ENCODE data around the gene CCN5. TPM values are rescaled to one million over a fixed set of nuclear protein-coding genes. Genes with fewer than 3 reads are reported as not detected.

CCN5 gene
- total and polyA plus RNA-seq, 7 donors = 1.0 to 48.7 (median 15.0) TPM

DNA sequence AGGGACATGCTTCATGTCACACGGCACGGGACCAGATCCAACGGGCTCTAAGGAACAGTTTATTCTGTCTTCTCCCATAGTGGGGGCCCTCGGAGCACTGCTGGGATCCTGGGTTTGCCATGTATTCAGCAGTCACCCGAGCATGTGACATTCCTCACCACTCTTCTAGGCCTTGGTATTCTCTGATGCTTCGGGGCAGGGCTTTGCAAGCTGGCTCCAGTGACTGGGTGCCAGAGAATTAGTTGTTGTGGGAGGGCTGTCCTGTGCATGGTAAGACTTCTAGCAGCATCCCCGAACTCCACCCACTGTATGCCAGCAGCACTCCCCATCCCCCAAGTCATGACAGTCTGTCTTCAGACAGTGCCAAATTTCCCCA lies 5.4 kb downstream of the CCN5 start:
- TF ChIP-seq POLR2AphosphoS5 (IDR thresholded peaks at IDR 0.05) (no peak), POLR2A (IDR thresholded peaks at IDR 0.05) (no peak), CTCF (IDR thresholded peaks at IDR 0.05) (no peak), EP300 (IDR thresholded peaks at IDR 0.05) (no peak)
- Histone ChIP-seq H3K4me1 (peaks cover 0 to 23% (median 16%) of the 10 kb centered on the region in 4 donors), H3K36me3 (no peaks in the 10 kb centered on the region), H3K4me3 (no peak overlapping the region), H3K27ac (peak overlapping the region; percentile 49 to 83 (median 65)), H3K27me3 (no peaks in the 10 kb centered on the region), H3K9me3 (peaks cover 0 to 2% (median 0%) of the 10 kb centered on the region in 4 donors)
- intact Hi-C loops (cut with DNase I) = loop anchor here (10.0 kb wide), 1 partner anchor 406 kb away; the partner anchor contains the start of gene FITM2
- WGBS, 2 donors = 69 to 78% methylated on average over 7 of the region's 7 CpGs
- DNase-seq = no peak

DNA sequence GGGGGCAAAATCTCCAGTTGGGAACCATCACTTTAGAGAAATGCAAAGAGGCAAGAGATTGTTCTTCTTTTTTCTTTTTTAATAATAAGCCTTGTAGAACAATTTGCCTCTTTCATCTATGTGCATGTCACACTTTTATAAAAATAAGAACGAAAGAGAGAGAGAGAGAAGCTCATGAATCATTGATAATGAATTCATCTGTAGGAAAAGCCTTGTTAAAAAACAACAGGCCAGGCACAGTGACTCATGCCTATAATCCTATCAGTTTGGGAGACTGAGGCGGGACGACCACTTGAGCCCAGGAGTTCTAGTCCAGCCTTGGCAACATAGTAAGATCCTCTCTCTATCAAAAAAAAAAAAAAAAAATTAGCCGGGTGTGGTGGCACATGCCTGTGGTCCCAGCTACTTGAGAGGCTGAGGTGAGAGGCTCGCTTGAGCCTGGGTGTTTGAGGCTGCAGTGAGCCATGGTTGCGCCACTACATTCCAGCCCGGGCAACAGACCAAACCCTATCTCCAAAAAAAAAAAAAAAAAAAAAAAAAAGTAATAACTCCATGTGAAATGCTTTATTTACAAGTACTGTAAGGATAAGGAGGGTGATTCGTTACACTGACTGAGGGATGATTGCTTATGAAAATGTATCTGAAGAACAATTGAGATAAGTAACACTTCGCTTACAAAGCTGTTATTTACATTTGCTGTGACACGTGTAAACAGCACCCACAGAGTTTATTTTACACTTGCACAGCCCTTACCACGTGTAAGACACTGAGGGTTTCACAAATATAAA lies 6.0 kb downstream of the CCN5 start:
- H3K4me1 ChIP-seq = peaks cover 0 to 17% (median 14%) of the 10 kb centered on the region in 4 donors
- 26 to 64% methylated on average over 11 of the region's 11 CpGs for WGBS, 2 donors
- peaks cover 0 to 2% (median 0%) of the 10 kb centered on the region in 4 donors for H3K9me3 ChIP-seq
- intact Hi-C loops (cut with DNase I) = loop anchor here (10.0 kb wide), 1 partner anchor 406 kb away; the partner anchor contains the start of gene FITM2
- H3K27ac ChIP-seq = peak overlapping the region; percentile 49 to 83 (median 65)
- no peak overlapping the region for H3K4me3 ChIP-seq
- no peak for DNase-seq
- no peaks in the 10 kb centered on the region for H3K36me3 ChIP-seq
- TF ChIP-seq POLR2AphosphoS5 (IDR thresholded peaks at IDR 0.05) (no peak), EP300 (IDR thresholded peaks at IDR 0.05) (no peak), POLR2A (IDR thresholded peaks at IDR 0.05) (no peak), CTCF (IDR thresholded peaks at IDR 0.05) (no peak)
- H3K27me3 ChIP-seq = no peaks in the 10 kb centered on the region

DNA sequence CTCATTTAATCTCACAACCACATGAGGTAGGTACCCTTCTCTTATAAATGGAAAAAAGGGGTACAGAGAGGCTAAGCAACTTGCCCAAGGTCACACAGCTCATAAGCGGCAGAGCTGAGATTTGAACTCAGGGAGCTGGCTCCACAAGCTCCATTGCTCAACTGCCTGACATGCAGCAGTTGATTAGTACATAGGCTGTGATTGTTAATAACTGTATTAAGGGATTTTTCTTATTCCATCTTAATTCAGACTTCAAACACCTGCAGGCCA lies 6.6 kb downstream of the CCN5 start:
- intact Hi-C loops (cut with DNase I) = loop anchor here (10.0 kb wide), 1 partner anchor 407 kb away; the partner anchor contains the start of gene FITM2
- Histone ChIP-seq H3K4me1 (peaks cover 0 to 16% (median 14%) of the 10 kb centered on the region in 4 donors), H3K4me3 (no peak overlapping the region), H3K9me3 (peaks cover 0 to 2% (median 0%) of the 10 kb centered on the region in 4 donors), H3K36me3 (no peaks in the 10 kb centered on the region), H3K27ac (peak overlapping the region in 3 of 4 donors; percentile 65 to 83 (median 65)), H3K27me3 (no peaks in the 10 kb centered on the region)
- 93 to 97% methylated on average over 1 of the region's 1 CpG for WGBS, 2 donors
- no peak for TF ChIP-seq EP300 (IDR thresholded peaks at IDR 0.05)
- no peak for TF ChIP-seq POLR2AphosphoS5 (IDR thresholded peaks at IDR 0.05)
- no peak for TF ChIP-seq CTCF (IDR thresholded peaks at IDR 0.05)
- TF ChIP-seq POLR2A (IDR thresholded peaks at IDR 0.05) = no peak
- no peak for DNase-seq

GRCh38 chr20:44722990-44723389 lies 7.8 kb downstream of the CCN5 start:
- intact Hi-C loops (cut with DNase I) = loop anchor here (10.0 kb wide), 1 partner anchor 408 kb away; the partner anchor contains the start of gene FITM2
- Histone ChIP-seq H3K9me3 (peaks cover 0 to 2% (median 0%) of the 10 kb centered on the region in 4 donors), H3K27ac (peak overlapping the region in 1 of 4 donors; percentile 14), H3K4me1 (peaks cover 0 to 16% (median 14%) of the 10 kb centered on the region in 4 donors), H3K4me3 (no peak overlapping the region), H3K27me3 (no peaks in the 10 kb centered on the region), H3K36me3 (no peaks in the 10 kb centered on the region)
- 79 to 87% methylated on average over 2 of the region's 2 CpGs for WGBS, 2 donors
- TF ChIP-seq POLR2AphosphoS5 (IDR thresholded peaks at IDR 0.05) (no peak), EP300 (IDR thresholded peaks at IDR 0.05) (no peak), POLR2A (IDR thresholded peaks at IDR 0.05) (no peak), CTCF (IDR thresholded peaks at IDR 0.05) (no peak)
- DNase-seq = no peak
